Measurements from ENCODE around the gene PYGB.

The PYGB gene

DNA sequence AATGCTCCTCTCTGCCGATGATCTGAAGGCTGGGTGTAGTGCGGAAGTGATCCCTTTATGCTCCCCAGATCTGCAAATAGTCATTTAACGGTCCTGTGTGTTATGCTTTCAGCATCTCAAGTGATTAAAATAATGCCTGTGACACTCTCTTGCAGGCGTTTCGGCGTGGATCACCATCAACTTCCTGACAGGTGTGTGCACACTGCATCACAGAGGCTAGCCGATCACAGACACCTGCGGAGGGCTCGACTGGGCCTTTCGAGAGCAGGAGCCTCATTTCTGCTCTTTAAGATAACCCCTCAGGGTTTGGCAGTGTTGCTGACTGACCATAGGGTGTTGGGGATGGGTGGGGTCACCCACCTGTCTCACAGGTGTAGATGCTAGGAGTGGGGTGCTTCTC, 32.4 kb upstream of the PYGB start:
- no peaks in the 10 kb centered on the region for H3K27me3 ChIP-seq (replicated peaks in 2 of 5; ENCODE audit: control insufficient read depth in 4 of 5, insufficient read depth in 5 of 5, low read length in 4 of 5)
- WGBS (ENCODE audit: insufficient coverage) = 97% methylated on average over 10 of the region's 10 CpGs
- no peak for DNase-seq
- CTCF ChIA-PET = no interaction called here
- POLR2A ChIA-PET = no interaction called here
- H3K4me3 ChIP-seq (ENCODE audit: control insufficient read depth in 1 of 7, extremely low read depth in 1 of 7, insufficient read depth in 4 of 7, low read depth in 2 of 7, low read length in 6 of 7) = no peak overlapping the region
- no peak overlapping the region for H3K27ac ChIP-seq (ENCODE audit: insufficient read depth in 1 of 2, low read depth in 1 of 2, low read length in 2 of 2, poor library complexity in 1 of 2, severe bottlenecking in 2 of 2)
- H3K9me3 ChIP-seq (ENCODE audit: control extremely low read depth in 1 of 5, control insufficient read depth in 4 of 5, insufficient read depth in 2 of 5, low read depth in 1 of 5, low read length in 4 of 5) = no peaks in the 10 kb centered on the region
- H3K36me3 ChIP-seq (ENCODE audit: control insufficient read depth in 4 of 4, insufficient read depth in 4 of 4, low read length in 3 of 4) = peaks cover 4 to 79% (median 44%) of the 10 kb centered on the region in 4 experiments
- peaks cover 0 to 2% (median 0%) of the 10 kb centered on the region in 4 experiments for H3K4me1 ChIP-seq (ENCODE audit: control extremely low read depth in 1 of 4, control insufficient read depth in 4 of 4, insufficient read depth in 4 of 4, low read length in 3 of 4)

DNA sequence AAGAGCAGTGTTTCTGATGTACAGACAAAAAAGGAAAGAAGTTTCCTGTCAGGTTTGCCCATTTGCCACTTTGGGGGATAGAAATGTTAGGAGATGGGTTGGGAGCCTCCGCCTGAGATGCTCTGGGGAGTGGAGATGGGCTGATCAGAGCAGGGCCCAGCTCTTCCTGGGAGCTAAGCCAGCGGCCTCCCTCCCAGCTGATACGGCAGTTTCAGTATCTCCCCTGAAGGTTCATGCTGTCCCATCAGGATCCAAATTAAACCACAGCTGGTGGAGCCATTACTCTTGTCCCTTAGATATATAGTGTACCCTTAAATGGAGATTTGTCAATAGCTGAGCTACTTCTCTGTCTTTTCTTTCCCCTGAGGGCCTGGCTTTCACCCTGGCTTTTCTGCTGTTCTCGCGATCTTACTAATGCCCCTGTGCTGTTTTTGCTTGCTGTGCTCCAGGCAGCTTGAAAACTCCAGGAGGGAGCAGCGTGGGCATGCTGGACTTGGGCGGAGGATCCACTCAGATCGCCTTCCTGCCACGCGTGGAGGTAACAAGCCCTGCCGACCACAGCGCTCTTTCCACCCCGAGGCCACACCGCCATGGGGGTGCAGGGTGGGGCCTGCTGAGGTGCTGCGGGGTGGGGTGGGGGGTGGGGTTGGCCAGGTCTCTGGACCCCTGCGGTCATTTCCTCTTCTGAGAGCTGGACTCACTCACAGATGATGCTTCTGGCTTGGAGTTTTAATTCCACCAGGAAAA, 31.5 kb upstream of the PYGB start:
- peaks cover 0 to 2% (median 0%) of the 10 kb centered on the region in 4 experiments for H3K4me1 ChIP-seq (ENCODE audit: control extremely low read depth in 1 of 4, control insufficient read depth in 4 of 4, insufficient read depth in 4 of 4, low read length in 3 of 4)
- ChIA-PET POLR2A (no interaction called here), CTCF (interaction anchor here (1.2 to 1.3 kb wide), 2 partner anchors 9 to 16 kb away, joined by 4 to 5 read pairs; no protein-coding TSS in a partner anchor)
- 98% methylated on average over 9 of the region's 16 CpGs for WGBS (ENCODE audit: insufficient coverage)
- no peak overlapping the region for H3K4me3 ChIP-seq (ENCODE audit: control insufficient read depth in 1 of 7, extremely low read depth in 1 of 7, insufficient read depth in 4 of 7, low read depth in 2 of 7, low read length in 6 of 7)
- no peak overlapping the region for H3K27ac ChIP-seq (ENCODE audit: insufficient read depth in 1 of 2, low read depth in 1 of 2, low read length in 2 of 2, poor library complexity in 1 of 2, severe bottlenecking in 2 of 2)
- no peaks in the 10 kb centered on the region for H3K9me3 ChIP-seq (ENCODE audit: control extremely low read depth in 1 of 5, control insufficient read depth in 4 of 5, insufficient read depth in 2 of 5, low read depth in 1 of 5, low read length in 4 of 5)
- no peaks in the 10 kb centered on the region for H3K27me3 ChIP-seq (replicated peaks in 2 of 5; ENCODE audit: control insufficient read depth in 4 of 5, insufficient read depth in 5 of 5, low read length in 4 of 5)
- DNase-seq = no peak
- peaks cover 4 to 86% (median 47%) of the 10 kb centered on the region in 4 experiments for H3K36me3 ChIP-seq (ENCODE audit: control insufficient read depth in 4 of 4, insufficient read depth in 4 of 4, low read length in 3 of 4)

DNA sequence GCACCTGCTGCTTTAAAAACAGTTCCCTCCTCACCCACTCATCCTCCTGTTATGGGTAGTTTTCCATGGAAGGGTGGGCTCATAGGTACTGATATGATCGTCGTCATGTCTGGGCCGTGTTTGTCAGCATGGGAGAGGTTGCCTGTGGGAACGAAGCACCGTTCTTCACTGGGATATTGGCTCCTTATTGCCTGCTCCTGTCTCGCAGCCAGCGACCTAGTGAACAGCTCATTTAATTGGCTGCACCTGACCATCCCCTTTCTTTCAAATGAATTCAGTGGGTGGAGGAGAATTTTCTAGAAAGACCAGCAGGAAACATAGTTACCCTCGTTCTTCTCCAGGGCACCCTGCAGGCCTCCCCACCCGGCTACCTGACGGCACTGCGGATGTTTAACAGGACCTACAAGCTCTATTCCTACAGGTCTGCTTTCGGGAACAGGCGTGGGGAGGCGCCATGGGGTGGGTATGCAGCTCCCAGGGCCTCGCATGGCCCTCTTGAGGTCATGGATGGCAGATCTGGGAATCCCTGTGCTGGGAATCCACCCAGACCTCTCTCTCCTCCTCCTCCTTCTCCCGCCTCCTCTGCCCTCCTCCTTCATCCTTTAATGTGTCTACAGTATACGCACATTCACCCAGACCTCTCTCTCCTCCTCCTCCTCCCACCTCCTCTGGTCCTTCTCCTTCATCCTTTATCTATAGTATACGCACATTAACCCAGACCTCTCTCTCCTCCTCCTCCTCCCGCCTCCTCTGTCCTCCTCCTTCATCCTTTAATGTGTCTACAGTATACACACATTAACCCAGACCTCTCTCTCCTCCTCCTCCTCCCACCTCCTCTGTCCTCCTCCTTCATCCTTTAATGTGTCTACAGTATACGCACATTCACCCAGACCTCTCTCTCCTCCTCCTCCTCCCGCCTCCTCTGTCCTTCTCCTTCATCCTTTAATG, 30.4 kb upstream of the PYGB start:
- CTCF ChIA-PET = interaction anchor here (1.2 to 2.1 kb wide), 4 partner anchors 10 to 17 kb away, joined by 3 to 6 read pairs (median 4); no protein-coding TSS in a partner anchor
- Histone ChIP-seq H3K4me1 (ENCODE audit: control extremely low read depth in 1 of 4, control insufficient read depth in 4 of 4, insufficient read depth in 4 of 4, low read length in 3 of 4) (peaks cover 0 to 3% (median 1%) of the 10 kb centered on the region in 4 experiments), H3K36me3 (ENCODE audit: control insufficient read depth in 4 of 4, insufficient read depth in 4 of 4, low read length in 3 of 4) (peaks cover 4 to 75% (median 43%) of the 10 kb centered on the region in 4 experiments), H3K27ac (ENCODE audit: insufficient read depth in 1 of 2, low read depth in 1 of 2, low read length in 2 of 2, poor library complexity in 1 of 2, severe bottlenecking in 2 of 2) (no peak overlapping the region), H3K27me3 (replicated peaks in 2 of 5; ENCODE audit: control insufficient read depth in 4 of 5, insufficient read depth in 5 of 5, low read length in 4 of 5) (no peaks in the 10 kb centered on the region), H3K9me3 (ENCODE audit: control extremely low read depth in 1 of 5, control insufficient read depth in 4 of 5, insufficient read depth in 2 of 5, low read depth in 1 of 5, low read length in 4 of 5) (no peaks in the 10 kb centered on the region), H3K4me3 (ENCODE audit: control insufficient read depth in 1 of 7, extremely low read depth in 1 of 7, insufficient read depth in 4 of 7, low read depth in 2 of 7, low read length in 6 of 7) (no peak overlapping the region)
- WGBS (ENCODE audit: insufficient coverage) = 99% methylated on average over 18 of the region's 21 CpGs
- no peak for DNase-seq
- POLR2A ChIA-PET = no interaction called here

DNA sequence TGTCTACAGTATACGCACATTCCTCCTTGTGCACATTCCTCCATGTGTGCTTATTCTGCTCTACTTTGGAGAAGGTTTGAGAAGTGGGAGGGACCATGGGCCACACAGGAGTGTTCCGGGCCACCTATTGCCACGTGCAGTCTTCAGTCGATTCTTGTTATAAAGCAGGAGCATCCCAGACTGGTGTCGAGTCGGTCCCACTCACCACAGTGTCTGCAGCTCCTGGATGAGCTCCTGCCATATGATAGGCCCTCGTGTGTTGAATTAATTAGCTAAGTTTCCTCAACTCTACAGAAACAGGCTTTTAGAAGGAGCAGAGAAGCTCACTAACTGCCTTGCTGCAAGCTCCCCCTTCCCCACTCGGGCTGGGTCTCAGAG, 29.8 kb upstream of the PYGB start:
- POLR2A ChIA-PET = no interaction called here
- no peak for DNase-seq
- Histone ChIP-seq H3K27ac (ENCODE audit: insufficient read depth in 1 of 2, low read depth in 1 of 2, low read length in 2 of 2, poor library complexity in 1 of 2, severe bottlenecking in 2 of 2) (no peak overlapping the region), H3K27me3 (replicated peaks in 2 of 5; ENCODE audit: control insufficient read depth in 4 of 5, insufficient read depth in 5 of 5, low read length in 4 of 5) (no peaks in the 10 kb centered on the region), H3K4me1 (ENCODE audit: control extremely low read depth in 1 of 4, control insufficient read depth in 4 of 4, insufficient read depth in 4 of 4, low read length in 3 of 4) (peaks cover 0 to 6% (median 1%) of the 10 kb centered on the region in 4 experiments), H3K4me3 (ENCODE audit: control insufficient read depth in 1 of 7, extremely low read depth in 1 of 7, insufficient read depth in 4 of 7, low read depth in 2 of 7, low read length in 6 of 7) (no peak overlapping the region), H3K36me3 (ENCODE audit: control insufficient read depth in 4 of 4, insufficient read depth in 4 of 4, low read length in 3 of 4) (peaks cover 4 to 72% (median 40%) of the 10 kb centered on the region in 4 experiments), H3K9me3 (ENCODE audit: control extremely low read depth in 1 of 5, control insufficient read depth in 4 of 5, insufficient read depth in 2 of 5, low read depth in 1 of 5, low read length in 4 of 5) (no peaks in the 10 kb centered on the region)
- CTCF ChIA-PET = interaction anchor here (1.2 to 2.1 kb wide), 3 partner anchors 10 to 17 kb away, joined by 3 to 6 read pairs (median 4); no protein-coding TSS in a partner anchor
- 95% methylated on average over 7 of the region's 8 CpGs for WGBS (ENCODE audit: insufficient coverage)

DNA sequence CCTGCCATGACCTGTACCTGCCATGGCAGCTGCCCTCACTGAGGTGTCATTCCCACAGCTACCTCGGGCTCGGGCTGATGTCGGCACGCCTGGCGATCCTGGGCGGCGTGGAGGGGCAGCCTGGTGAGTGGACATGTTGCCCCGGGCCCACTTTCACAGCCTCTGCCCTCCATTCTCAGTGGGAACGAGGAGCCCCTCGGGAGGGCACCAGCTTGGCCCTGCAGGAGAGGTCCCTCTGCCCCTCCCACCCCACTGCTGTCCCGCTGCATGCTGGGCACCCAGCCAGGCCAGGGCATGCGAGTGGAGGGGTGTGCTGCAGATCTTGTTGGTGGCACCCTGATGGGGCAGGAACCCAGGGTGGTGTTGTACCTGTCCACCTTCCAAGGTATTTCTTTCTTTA, 29.4 kb upstream of the PYGB start:
- peaks cover 4 to 68% (median 37%) of the 10 kb centered on the region in 4 experiments for H3K36me3 ChIP-seq (ENCODE audit: control insufficient read depth in 4 of 4, insufficient read depth in 4 of 4, low read length in 3 of 4)
- no peaks in the 10 kb centered on the region for H3K27me3 ChIP-seq (replicated peaks in 2 of 5; ENCODE audit: control insufficient read depth in 4 of 5, insufficient read depth in 5 of 5, low read length in 4 of 5)
- WGBS (ENCODE audit: insufficient coverage) = 96% methylated on average over 11 of the region's 12 CpGs
- DNase-seq = no peak
- peaks cover 0 to 9% (median 1%) of the 10 kb centered on the region in 4 experiments for H3K4me1 ChIP-seq (ENCODE audit: control extremely low read depth in 1 of 4, control insufficient read depth in 4 of 4, insufficient read depth in 4 of 4, low read length in 3 of 4)
- no peak overlapping the region for H3K4me3 ChIP-seq (ENCODE audit: control insufficient read depth in 1 of 7, extremely low read depth in 1 of 7, insufficient read depth in 4 of 7, low read depth in 2 of 7, low read length in 6 of 7)
- no peak overlapping the region for H3K27ac ChIP-seq (ENCODE audit: insufficient read depth in 1 of 2, low read depth in 1 of 2, low read length in 2 of 2, poor library complexity in 1 of 2, severe bottlenecking in 2 of 2)
- ChIA-PET CTCF (interaction anchor here (2.1 kb wide), 1 partner anchor 16 kb away, joined by 6 read pairs; no protein-coding TSS in a partner anchor), POLR2A (no interaction called here)
- H3K9me3 ChIP-seq (ENCODE audit: control extremely low read depth in 1 of 5, control insufficient read depth in 4 of 5, insufficient read depth in 2 of 5, low read depth in 1 of 5, low read length in 4 of 5) = no peaks in the 10 kb centered on the region

DNA sequence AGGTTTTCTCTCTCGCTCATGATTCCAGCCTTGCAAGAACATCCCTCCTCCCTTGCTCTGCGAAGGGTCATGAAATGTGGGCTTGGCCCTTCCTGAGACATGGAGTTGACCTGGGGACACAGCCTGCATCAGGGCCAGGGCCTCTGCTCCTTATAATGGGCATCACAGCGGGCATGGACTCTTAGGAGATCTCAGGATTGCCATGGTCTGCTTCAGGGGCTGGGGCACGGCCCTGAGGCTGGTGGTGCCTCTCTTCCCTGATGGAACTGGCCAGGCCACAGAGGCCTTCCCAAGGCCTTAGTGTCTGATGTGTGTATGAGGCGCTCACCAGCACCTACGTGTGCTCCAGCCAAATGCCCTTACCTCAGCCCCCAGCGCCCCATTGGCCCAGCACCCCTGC, 28.5 kb upstream of the PYGB start:
- H3K36me3 ChIP-seq (ENCODE audit: control insufficient read depth in 4 of 4, insufficient read depth in 4 of 4, low read length in 3 of 4) = peaks cover 3 to 65% (median 33%) of the 10 kb centered on the region in 4 experiments
- peaks cover 0 to 9% (median 1%) of the 10 kb centered on the region in 4 experiments for H3K4me1 ChIP-seq (ENCODE audit: control extremely low read depth in 1 of 4, control insufficient read depth in 4 of 4, insufficient read depth in 4 of 4, low read length in 3 of 4)
- WGBS (ENCODE audit: insufficient coverage) = 92% methylated on average over 6 of the region's 7 CpGs
- no peak overlapping the region for H3K27ac ChIP-seq (ENCODE audit: insufficient read depth in 1 of 2, low read depth in 1 of 2, low read length in 2 of 2, poor library complexity in 1 of 2, severe bottlenecking in 2 of 2)
- no peaks in the 10 kb centered on the region for H3K9me3 ChIP-seq (ENCODE audit: control extremely low read depth in 1 of 5, control insufficient read depth in 4 of 5, insufficient read depth in 2 of 5, low read depth in 1 of 5, low read length in 4 of 5)
- H3K4me3 ChIP-seq (ENCODE audit: control insufficient read depth in 1 of 7, extremely low read depth in 1 of 7, insufficient read depth in 4 of 7, low read depth in 2 of 7, low read length in 6 of 7) = no peak overlapping the region
- H3K27me3 ChIP-seq (replicated peaks in 2 of 5; ENCODE audit: control insufficient read depth in 4 of 5, insufficient read depth in 5 of 5, low read length in 4 of 5) = no peaks in the 10 kb centered on the region
- POLR2A ChIA-PET = interaction anchor here (0.6 kb wide), 1 partner anchor 790 kb away, joined by 3 read pairs; no protein-coding TSS in a partner anchor
- DNase-seq = no peak
- CTCF ChIA-PET = interaction anchor here (2.1 to 3.2 kb wide), 2 partner anchors 9 to 16 kb away, joined by 6 to 9 read pairs; no protein-coding TSS in a partner anchor
